Astrocyte of the cerebellum (primary cell): ENCODE measurements around the gene RANBP10.

ENCODE experiments used
- DNase-seq: peaks from one replicate; pipeline ENCODE4 v3.0.0-alpha.2; 2011; ENCODE audit warnings: low read depth
- H3K4me3 ChIP-seq: 2 replicates; pipeline ENCODE4 v1.5.1; 2011; ENCODE audit warnings: mild to moderate bottlenecking, low read depth, low read length, moderate library complexity
- CTCF ChIP-seq: IDR thresholded peaks from 2 replicates; pipeline ENCODE4 v1.5.1; 2012; ENCODE audit warnings: low read length, low read depth, moderate library complexity, mild to moderate bottlenecking; ENCODE audit errors: missing control alignments
- in situ Hi-C: cut with HindIII; loops from 2 replicates; pipeline ENCODE4 v1.10.0; 2017; ENCODE audit warnings: low sequenced_read_pairs

RANBP10 gene

GRCh38 chr16:67683767-67684166, 122.6 kb downstream of the RANBP10 start:
- H3K4me3 ChIP-seq, result no peak overlapping the region
- TF ChIP-seq CTCF, result no peak
- no peak for DNase-seq
- in situ Hi-C loops, result no loop called here

- no peak for TF ChIP-seq CTCF
- no peak overlapping the region for H3K4me3 ChIP-seq
- in situ Hi-C loops, result no loop called here
- DNase-seq, result no peak
These were observed 126.1 kb downstream of the RANBP10 start for GRCh38 chr16:67679935-67680897.

GRCh38 chr16:67678354-67679023, 127.9 kb downstream of the RANBP10 start:
- no peak for TF ChIP-seq CTCF
- DNase-seq, result no peak
- in situ Hi-C loops, result no loop called here
- no peak overlapping the region for H3K4me3 ChIP-seq

GRCh38 chr16:67677712-67678111, 128.6 kb downstream of the RANBP10 start:
- TF ChIP-seq CTCF, result no peak
- in situ Hi-C loops, result no loop called here
- H3K4me3 ChIP-seq, result no peak overlapping the region
- no peak for DNase-seq

GRCh38 chr16:67676939-67677338, 129.4 kb downstream of the RANBP10 start:
- DNase-seq, result no peak
- no peak overlapping the region for H3K4me3 ChIP-seq
- in situ Hi-C loops, result no loop called here
- TF ChIP-seq CTCF, result no peak

GRCh38 chr16:67676516-67676915, 129.8 kb downstream of the RANBP10 start:
- DNase-seq, result no peak
- TF ChIP-seq CTCF, result no peak
- in situ Hi-C loops, result no loop called here
- H3K4me3 ChIP-seq, result no peak overlapping the region
